ENCODE data around the gene ZDHHC24.

DNA sequence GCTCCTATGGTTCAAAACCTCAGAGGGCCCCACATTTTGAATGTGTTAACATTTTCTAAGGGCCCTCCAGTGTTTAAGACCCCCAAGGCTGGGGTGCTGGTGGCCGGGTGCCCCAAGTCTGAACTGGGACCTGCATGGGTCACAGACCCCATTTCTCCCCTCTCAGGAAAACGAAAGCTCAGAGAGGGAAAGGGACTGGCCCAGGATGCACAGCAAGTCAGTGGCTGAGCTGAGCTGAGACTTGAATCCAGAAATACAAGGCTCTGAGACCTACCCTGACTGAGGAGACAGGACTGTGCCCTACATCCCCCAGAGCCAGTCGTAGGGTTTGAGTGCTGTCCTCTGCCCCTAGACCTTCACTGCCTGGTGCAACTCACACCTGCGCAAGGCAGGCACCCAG, 5.0 kb upstream of the ZDHHC24 start:
- TF ChIP-seq BRCA1 (IDR thresholded peaks at IDR 0.05; ENCODE audit: low read depth, low read length) (no peak), ZNF274 (IDR thresholded peaks at IDR 0.05; ENCODE audit: insufficient read depth, insufficient read length) (no peak)

Data from GM12878 (cell line).